ENCODE data around the gene CGN. TPM values are rescaled to one million over a fixed set of nuclear protein-coding genes. Genes with fewer than 3 reads are reported as not detected.

The CGN gene, protein sequence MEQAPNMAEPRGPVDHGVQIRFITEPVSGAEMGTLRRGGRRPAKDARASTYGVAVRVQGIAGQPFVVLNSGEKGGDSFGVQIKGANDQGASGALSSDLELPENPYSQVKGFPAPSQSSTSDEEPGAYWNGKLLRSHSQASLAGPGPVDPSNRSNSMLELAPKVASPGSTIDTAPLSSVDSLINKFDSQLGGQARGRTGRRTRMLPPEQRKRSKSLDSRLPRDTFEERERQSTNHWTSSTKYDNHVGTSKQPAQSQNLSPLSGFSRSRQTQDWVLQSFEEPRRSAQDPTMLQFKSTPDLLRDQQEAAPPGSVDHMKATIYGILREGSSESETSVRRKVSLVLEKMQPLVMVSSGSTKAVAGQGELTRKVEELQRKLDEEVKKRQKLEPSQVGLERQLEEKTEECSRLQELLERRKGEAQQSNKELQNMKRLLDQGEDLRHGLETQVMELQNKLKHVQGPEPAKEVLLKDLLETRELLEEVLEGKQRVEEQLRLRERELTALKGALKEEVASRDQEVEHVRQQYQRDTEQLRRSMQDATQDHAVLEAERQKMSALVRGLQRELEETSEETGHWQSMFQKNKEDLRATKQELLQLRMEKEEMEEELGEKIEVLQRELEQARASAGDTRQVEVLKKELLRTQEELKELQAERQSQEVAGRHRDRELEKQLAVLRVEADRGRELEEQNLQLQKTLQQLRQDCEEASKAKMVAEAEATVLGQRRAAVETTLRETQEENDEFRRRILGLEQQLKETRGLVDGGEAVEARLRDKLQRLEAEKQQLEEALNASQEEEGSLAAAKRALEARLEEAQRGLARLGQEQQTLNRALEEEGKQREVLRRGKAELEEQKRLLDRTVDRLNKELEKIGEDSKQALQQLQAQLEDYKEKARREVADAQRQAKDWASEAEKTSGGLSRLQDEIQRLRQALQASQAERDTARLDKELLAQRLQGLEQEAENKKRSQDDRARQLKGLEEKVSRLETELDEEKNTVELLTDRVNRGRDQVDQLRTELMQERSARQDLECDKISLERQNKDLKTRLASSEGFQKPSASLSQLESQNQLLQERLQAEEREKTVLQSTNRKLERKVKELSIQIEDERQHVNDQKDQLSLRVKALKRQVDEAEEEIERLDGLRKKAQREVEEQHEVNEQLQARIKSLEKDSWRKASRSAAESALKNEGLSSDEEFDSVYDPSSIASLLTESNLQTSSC
- 0.49 and 0.81 TPM in 2 replicates for total RNA-seq
- total RNA-seq (2013): 0.30 TPM
- 0.22 and 0.25 TPM in 2 replicates for polyA plus RNA-seq
- polyA minus RNA-seq: 0.17 and 0.29 TPM in 2 replicates

DNA sequence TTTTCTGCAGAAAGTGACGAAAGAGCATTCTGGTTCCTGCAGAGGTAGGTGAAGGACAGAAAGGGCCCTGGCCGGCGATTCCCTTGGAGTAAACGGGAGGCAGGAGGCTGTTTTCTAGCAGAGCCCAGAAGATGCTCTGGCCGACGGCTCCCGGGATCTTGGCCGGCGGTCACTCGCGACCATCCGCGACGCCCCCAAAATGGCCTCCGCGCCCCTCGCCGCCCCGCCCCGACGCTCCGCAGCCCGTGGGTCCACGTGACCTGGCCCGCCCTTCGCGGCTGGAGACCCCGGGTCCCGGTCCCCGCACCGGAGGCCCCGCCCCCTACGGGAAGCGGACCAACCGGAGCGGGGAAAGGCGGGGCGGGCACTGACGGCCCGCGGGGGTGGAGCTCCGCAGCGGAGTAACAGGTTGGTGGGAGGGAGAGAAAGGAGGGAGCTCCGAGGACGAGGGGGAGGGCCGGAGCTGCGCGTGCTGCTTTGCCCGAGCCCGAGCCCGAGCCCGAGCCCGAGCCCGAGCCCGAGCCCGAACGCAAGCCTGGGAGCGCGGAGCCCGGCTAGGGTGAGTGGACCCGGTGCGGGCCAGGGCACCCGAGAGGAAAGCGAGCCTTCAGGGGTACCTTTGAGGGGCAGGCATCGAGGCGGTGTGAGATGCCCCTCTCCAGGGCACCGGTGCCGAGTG, at the start of gene CGN:
TSS of gene CGN (plus strand) at position 431 of the 679 bp plus-strand sequence. CDS start 7,133 bp downstream, outside the sequence.
- Mint-ChIP-seq H3K4me3 (peak within 1 kb of the TSS; percentile 96), H3K4me1 (peaks cover 15% of the 10 kb centered on the region), H3K27ac (peak within 1 kb of the TSS; percentile 78), H3K9me3 (ENCODE audit: insufficient read depth) (no peaks in the 10 kb centered on the region), H3K27me3 (no peaks in the 10 kb centered on the region)
- peak within 1 kb of the TSS; percentile 66 to 85 (median 77) for H3K4me3 ChIP-seq (ENCODE audit: control extremely low read depth in 1 of 5, extremely low read depth in 1 of 5, insufficient read depth in 1 of 5, low read depth in 2 of 5, low read length in 4 of 5)
- H4K20me1 ChIP-seq (ENCODE audit: control insufficient read depth, insufficient read depth, low read length, poor library complexity, severe bottlenecking): no peaks in the 10 kb centered on the region
- intact Hi-C loops (cut with micrococcal nuclease): loop anchor here (1.0 kb wide), 4 partner anchors 29 to 279 kb away; partner anchors contain the start of genes POGZ, TDRKH and TUFT1
- TF ChIP-seq CTCF (IDR thresholded peaks at IDR 0.05) (no peak), EZH2 (IDR thresholded peaks at IDR 0.05; ENCODE audit: borderline replicate concordance, insufficient read depth, low read depth, low read length, poor library complexity, severe bottlenecking) (no peak)
- ATAC-seq (ENCODE audit: low read depth) (peak; percentile 98), DNase-seq (peak; percentile 87)
- peaks cover 0 to 12% (median 2%) of the 10 kb centered on the region in 4 experiments for H3K27me3 ChIP-seq (replicated peaks in 1 of 4; ENCODE audit: control extremely low read depth in 1 of 4, control insufficient read depth in 3 of 4, insufficient read depth in 4 of 4, low read length in 3 of 4)
- H3K4me1 ChIP-seq (ENCODE audit: control insufficient read depth in 2 of 2, insufficient read depth in 2 of 2, low read length in 2 of 2): peaks cover 16 to 23% of the 10 kb centered on the region in 2 donors
- H3K27ac ChIP-seq (ENCODE audit: low read length in 2 of 2): no peak within 1 kb of the TSS
- WGBS (ENCODE audit: insufficient coverage): under 1% methylated on average over 68 of the region's 68 CpGs
- peak within 1 kb of the TSS; percentile 84 for H3K9ac ChIP-seq (ENCODE audit: low read length)
- ChIA-PET CTCF (interaction anchor here (1.0 to 2.1 kb wide), 5 partner anchors 9 to 326 kb away, joined by 3 to 8 read pairs (median 3); no protein-coding TSS in a partner anchor), POLR2A (interaction anchor here (0.6 to 0.9 kb wide), 4 partner anchors 29 to 1359 kb away, joined by 3 to 11 read pairs (median 6); partner anchors contain the start of gene TUFT1)
- H3K9me3 ChIP-seq (ENCODE audit: control extremely low read depth in 1 of 3, control insufficient read depth in 2 of 3, insufficient read depth in 1 of 3, low read length in 2 of 3): no peaks in the 10 kb centered on the region
- H3K36me3 ChIP-seq (replicated peaks in 1 of 2; ENCODE audit: control extremely low read depth in 1 of 2, control insufficient read depth in 1 of 2, extremely low read depth in 1 of 2, insufficient read depth in 2 of 2, low read length in 1 of 2): no peaks in the 10 kb centered on the region
- H3K79me2 ChIP-seq (ENCODE audit: control insufficient read depth, insufficient read depth, low read length): no peaks in the 10 kb centered on the region
- H2AFZ ChIP-seq (ENCODE audit: insufficient read depth, low read depth, low read length, poor library complexity, severe bottlenecking): peak within 1 kb of the TSS; percentile 95
- peak within 1 kb of the TSS; percentile 100 for H3K4me2 ChIP-seq (replicated peaks; ENCODE audit: low read depth, low read length, poor library complexity, severe bottlenecking)
